Lower leg skin (tissue), 4 donors: ENCODE measurements around the gene OGDH. TPM values are rescaled to one million over a fixed set of nuclear protein-coding genes. Genes with fewer than 3 reads are reported as not detected.

ENCODE experiments used
- DNase-seq, 2 donors: peaks; one replicate each; pipeline ENCODE4 v3.0.0-alpha.2; 2019; ENCODE audit warnings: low spot score in 2 of 2
- H3K4me3 ChIP-seq: fragments of 200-600 bp; sonication (generic); 2 replicates; pipeline ENCODE4 v1.5.1; 2017; ENCODE audit warnings: mild to moderate bottlenecking, low read depth; ENCODE audit not compliant: poor library complexity, severe bottlenecking
- POLR2A ChIP-seq, 2 donors: fragments of 450-650 bp; IDR thresholded peaks; one replicate each; pipeline ENCODE4 v1.6.1; 2016 to 2017; ENCODE audit warnings: antibody characterized with exemption in 2 of 2, mild to moderate bottlenecking in 1 of 2, moderate library complexity in 1 of 2
- WGBS, 2 donors: methylation state at CpG; one replicate each; pipeline ENCODE4 v1.1.5; 2018; 5-methylcytosine and 5-hydroxymethylcytosine counted together
- intact Hi-C: fragments of 100-400 bp; cut with DNase I; formaldehyde crosslinking; loops from one replicate; pipeline ENCODE4 v1.15.0; 2023; ENCODE audit warnings: low total_unique reads
- total RNA-seq, 4 donors: library from RNA; depleted of rRNA; stranded (reverse); fragments of >200 nt; gene quantifications; one replicate each; pipeline ENCODE4 v1.1.0, GENCODE V29; 2016
- TF ChIP-seq, protein P1 (sequence below), 3 donors: fragments of 450-650 bp; IDR thresholded peaks; one replicate each; pipeline ENCODE4 v1.5.1; 2016; ENCODE audit warnings: antibody characterized with exemption in 3 of 3, mild to moderate bottlenecking in 3 of 3, moderate library complexity in 2 of 3

The OGDH gene
- total RNA-seq, 4 donors from 2014 or later = 106 to 152 (median 126) TPM

DNA sequence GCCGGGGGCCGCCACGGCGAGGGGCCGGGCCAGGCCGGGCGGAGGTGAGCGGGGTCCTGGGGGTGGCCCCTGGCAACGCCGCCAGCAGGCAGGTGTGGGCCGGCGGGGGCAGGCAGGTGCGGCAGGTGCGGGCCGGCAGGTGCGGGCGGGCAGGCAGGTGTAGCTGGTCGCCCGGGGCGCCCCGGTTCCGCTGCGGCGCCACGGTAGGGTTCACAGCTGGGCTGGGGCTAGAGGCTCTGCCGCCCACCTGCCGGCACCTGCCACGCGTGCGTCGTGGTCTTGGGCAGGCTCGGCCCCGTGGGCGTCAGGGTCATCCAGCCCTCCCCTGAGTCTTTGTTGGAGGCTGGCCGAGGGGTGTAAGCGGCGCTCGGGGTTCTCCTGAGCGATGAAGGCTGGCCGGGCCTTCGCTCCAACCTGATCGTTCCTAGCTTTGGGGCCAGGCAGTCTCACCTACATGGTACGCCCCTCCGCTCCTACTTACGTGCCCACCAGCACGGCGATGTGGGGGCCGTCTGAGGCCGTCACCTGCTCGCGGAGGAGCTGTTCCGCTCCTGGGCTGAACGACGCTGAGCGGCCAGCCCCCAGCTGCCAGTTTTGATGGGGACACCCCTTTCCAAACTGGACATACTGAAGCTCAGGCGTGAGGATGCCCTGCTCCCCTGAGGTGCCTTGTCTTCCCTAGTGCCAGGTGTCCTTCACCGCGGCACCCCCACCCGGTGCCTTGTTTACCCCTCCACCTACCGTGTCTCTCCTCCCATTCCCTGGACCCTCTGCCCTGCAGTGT, 142.7 kb downstream of the OGDH start:
- 1 to 10% methylated on average over 12 to 25 of the region's 60 CpGs for WGBS, 2 donors
- peak overlapping the region; percentile 67 for H3K4me3 ChIP-seq
- TF ChIP-seq POLR2A (IDR thresholded peaks at IDR 0.05) = no peak
- TF ChIP-seq, protein P1, sequence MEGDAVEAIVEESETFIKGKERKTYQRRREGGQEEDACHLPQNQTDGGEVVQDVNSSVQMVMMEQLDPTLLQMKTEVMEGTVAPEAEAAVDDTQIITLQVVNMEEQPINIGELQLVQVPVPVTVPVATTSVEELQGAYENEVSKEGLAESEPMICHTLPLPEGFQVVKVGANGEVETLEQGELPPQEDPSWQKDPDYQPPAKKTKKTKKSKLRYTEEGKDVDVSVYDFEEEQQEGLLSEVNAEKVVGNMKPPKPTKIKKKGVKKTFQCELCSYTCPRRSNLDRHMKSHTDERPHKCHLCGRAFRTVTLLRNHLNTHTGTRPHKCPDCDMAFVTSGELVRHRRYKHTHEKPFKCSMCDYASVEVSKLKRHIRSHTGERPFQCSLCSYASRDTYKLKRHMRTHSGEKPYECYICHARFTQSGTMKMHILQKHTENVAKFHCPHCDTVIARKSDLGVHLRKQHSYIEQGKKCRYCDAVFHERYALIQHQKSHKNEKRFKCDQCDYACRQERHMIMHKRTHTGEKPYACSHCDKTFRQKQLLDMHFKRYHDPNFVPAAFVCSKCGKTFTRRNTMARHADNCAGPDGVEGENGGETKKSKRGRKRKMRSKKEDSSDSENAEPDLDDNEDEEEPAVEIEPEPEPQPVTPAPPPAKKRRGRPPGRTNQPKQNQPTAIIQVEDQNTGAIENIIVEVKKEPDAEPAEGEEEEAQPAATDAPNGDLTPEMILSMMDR (IDR thresholded peaks at IDR 0.05) = no peak
- intact Hi-C loops = no loop called here
- no peak for DNase-seq

DNA sequence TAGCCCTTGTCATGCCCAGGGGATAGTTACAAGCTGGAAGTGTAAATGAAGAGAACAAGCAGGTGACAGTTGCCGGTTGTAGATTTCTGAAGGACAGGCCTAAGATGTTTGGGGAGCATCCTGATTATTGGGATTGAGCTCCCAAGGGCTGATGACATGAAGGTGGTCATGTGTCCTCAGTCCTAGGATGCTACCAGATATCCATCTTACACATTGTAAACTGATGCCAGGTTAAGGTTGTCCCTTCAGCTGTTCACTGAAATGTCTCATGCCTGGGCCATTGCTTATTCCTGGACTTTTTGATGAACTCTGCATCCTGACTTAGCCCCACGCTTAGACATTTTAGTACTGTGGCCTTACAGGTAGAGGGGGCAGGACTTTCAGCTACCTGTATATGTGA, 143.6 kb downstream of the OGDH start:
- no peak overlapping the region for H3K4me3 ChIP-seq
- WGBS, 2 donors = 85 to 95% methylated on average over 2 of the region's 2 CpGs
- TF ChIP-seq POLR2A (IDR thresholded peaks at IDR 0.05) = no peak
- TF ChIP-seq, protein P1 (IDR thresholded peaks at IDR 0.05) = no peak
- intact Hi-C loops = no loop called here
- no peak for DNase-seq

DNA sequence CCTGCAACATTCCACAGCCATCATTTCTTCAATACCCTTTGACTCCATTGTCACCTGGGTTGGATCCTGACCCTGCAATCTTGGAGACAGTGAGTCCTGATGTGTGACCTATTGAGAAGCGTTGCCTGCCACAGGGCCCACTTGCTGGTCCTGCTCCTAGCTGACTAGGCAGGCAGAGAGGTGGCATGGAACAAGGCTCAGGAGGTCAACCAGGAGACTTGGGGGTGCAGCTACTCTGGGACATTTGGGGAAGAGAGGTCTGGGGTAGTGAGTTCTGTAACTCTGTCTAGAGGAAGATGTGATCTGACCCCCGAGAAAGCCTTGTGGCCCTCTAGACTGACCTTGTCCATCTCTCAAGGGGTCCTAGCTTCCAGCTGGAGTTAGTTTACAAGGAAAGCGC, 144.0 kb downstream of the OGDH start:
- no peak overlapping the region for H3K4me3 ChIP-seq
- intact Hi-C loops = no loop called here
- 83 to 86% methylated on average over 3 of the region's 3 CpGs for WGBS, 2 donors
- no peak for DNase-seq
- no peak for TF ChIP-seq POLR2A (IDR thresholded peaks at IDR 0.05)
- TF ChIP-seq, protein P1 (IDR thresholded peaks at IDR 0.05) = no peak

DNA sequence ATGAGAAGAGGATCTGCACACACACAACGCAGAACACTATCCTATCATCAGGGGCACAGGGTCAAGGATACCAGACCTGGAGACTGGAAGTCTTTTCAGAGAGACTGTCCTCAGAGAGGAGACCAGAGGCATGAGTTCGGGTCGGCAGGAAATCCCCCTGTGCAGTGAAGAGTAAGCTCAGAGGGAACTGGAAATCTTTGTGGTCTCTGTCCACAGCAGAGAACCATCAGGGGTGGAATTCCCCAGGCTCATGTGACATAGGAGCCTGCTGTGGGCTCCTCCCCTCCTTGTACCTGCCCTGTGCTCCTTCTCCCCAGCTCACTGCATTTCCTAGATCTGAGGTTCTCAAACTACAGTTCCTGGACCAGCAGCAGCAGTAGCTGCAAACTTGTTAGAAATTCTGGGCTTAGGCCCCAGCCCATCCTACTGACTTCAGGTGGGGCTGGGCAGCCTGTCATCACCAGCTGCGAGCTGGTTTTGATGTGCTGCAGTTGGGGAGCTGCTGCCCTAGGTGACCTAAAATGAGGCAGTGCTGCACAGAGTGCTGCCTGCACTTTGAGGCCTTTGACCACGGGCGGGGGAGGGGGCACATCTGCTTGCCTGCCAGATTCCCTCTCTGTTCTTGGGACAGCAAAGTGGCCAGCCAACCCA, 144.6 kb downstream of the OGDH start:
- no peak for TF ChIP-seq POLR2A (IDR thresholded peaks at IDR 0.05)
- TF ChIP-seq, protein P1 (IDR thresholded peaks at IDR 0.05) = no peak
- 52 to 63% methylated on average over 3 to 6 of the region's 6 CpGs for WGBS, 2 donors
- H3K4me3 ChIP-seq = no peak overlapping the region
- intact Hi-C loops = no loop called here
- no peak for DNase-seq

DNA sequence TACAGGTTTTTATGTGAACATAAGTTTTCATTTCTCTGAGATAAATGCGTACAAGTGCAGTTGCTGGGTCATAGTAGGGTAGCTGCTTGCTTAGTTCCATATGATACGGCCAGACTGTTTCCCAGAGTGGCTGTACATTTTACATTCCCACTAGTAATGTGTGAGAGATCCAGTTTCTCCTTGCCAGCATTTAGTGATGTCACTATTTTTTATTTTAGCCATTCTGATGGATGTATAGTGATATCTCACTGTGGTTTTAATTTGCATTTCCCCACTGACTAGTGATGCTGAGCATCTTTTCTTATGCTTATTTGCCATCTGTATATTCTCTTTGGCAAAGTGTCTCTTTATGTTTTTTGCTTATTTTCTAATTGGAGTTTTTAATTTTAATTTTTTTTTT, 146.4 kb downstream of the OGDH start:
- intact Hi-C loops = no loop called here
- DNase-seq = no peak
- TF ChIP-seq, protein P1 (IDR thresholded peaks at IDR 0.05) = no peak
- TF ChIP-seq POLR2A (IDR thresholded peaks at IDR 0.05) = no peak
- H3K4me3 ChIP-seq = no peak overlapping the region
- 90 to 96% methylated on average over 2 of the region's 2 CpGs for WGBS, 2 donors
